EL (cell line): ENCODE measurements around the gene MACF1.
A peak's percentile ranks its signal among the peaks of the same experiment; 100 is the strongest.

Source experiments
- DNase-seq: peaks from one replicate; pipeline ENCODE4 v3.0.0-alpha.2; 2016

The MACF1 gene

DNA sequence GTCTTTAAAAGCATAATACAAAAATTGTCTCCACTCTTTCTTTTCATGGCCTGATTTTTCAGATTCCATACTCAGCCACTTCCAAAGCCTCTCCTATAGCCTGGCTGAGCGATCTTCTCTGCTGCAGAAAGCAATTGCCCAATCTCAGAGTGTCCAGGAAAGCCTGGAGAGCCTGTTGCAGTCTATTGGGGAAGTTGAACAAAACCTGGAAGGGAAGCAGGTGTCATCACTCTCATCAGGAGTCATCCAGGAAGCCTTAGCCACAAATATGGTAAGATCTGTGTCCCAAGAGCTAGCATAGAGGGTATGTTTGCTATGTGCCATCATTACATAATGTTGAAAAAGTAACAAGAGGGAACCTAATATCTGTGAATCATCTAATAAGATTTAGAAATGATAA is 156.2 kb downstream of the MACF1 start:
- no peak for DNase-seq

GRCh38 chr1:39361446-39361845 is 157.0 kb downstream of the MACF1 start:
- DNase-seq = no peak

DNA sequence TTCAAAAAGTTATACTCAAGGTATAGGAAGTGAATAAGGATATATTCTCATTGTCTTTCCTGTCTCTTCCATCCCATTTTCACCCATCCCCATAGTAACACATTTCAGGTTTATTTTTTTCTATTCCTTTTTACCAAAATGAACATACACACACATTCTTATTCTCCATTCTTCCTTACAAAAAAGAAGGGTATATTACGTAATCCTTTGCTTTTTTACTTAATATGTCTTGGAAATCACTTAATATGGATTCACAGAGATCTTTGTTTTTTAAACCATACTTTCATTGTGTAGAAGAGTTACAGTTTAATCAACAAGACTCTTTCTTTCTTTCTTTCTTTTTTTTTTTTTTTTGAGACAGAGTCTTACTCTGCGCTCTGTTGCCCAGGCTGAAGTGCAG is 158.8 kb downstream of the MACF1 start:
- no peak for DNase-seq

DNA sequence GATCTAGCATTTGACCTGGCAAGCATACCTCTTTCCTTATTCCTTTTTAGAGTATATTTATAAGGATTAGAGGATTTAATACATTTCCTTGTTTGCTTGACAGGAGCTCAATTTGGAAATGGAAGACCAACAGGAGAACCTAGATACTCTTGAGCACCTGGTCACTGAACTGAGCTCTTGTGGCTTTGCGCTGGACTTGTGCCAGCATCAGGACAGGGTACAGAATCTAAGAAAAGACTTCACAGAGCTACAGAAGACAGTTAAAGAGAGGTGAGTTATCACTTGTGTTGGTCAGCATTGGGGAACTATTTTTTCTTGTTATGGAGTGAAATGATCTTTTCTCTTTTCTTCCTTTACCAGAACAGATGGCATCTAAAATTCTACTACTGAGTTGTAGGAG is 163.6 kb downstream of the MACF1 start:
- DNase-seq = no peak

DNA sequence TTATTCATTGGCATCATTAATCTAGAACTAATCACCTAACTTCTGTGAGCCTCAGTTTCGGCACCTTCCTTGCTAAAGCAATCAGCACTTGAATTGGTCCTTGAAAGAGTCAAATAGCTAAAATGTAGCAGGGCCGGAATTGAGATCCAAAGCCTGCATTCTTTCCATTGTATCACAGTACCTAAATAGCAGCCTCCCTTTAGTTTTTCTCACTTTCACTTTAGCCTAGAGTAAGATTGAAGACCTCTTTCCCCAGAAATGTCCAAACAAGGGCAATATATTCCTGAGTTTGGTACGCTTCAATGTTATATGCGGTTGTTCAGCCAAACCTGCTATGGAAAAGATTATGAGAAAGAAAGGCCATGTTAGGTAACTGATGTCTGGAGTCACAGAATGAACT is 165.1 kb downstream of the MACF1 start:
- DNase-seq = no peak

DNA sequence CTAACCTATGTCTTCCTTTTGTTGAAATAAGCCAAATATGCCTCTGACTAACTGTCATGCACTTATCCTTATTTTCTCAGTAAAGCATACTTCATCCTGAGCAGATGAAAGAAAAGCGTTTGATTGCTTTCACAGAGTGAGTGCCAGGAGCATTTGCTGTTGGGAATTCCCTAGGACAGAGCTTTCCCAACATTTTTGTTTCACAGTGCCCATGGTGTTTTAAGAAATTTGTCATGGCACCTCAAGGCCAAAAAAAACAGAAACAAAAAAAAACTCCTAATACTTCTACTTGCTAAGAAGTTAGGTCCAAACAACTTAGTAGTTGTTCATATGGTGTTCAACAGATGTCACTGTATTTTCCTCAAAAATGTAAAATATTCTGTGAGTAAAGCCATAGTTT is 166.1 kb downstream of the MACF1 start:
- peak; percentile 32 for DNase-seq

GRCh38 chr1:39372105-39372504 is 167.6 kb downstream of the MACF1 start:
- no peak for DNase-seq

GRCh38 chr1:39376656-39377055 is 172.2 kb downstream of the MACF1 start:
- DNase-seq = no peak

DNA sequence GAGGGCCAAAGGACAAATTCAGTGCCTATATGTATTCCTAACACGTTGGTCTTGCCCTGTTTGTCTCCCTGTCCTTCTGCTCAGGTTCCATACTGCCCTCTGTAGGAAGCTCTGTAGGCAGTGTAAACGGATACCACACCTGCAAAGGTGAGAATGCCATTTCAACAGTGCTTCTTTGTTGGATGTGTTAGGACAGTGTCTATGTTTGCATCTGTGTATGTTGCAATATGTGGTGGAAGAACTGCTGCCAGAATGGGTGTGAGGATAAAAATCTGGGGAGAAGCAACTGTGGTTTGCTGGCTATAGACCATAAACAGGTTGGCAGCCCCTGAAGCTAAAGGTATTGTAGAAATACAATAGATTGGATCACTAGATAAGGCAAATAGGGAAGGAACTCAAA is 173.9 kb downstream of the MACF1 start:
- DNase-seq = no peak

GRCh38 chr1:39379187-39379586 is 174.7 kb downstream of the MACF1 start:
- DNase-seq = no peak

GRCh38 chr1:39380036-39380435 is 175.5 kb downstream of the MACF1 start:
- no peak for DNase-seq

GRCh38 chr1:39381839-39382238 is 177.3 kb downstream of the MACF1 start:
- no peak for DNase-seq

GRCh38 chr1:39384305-39384704 is 179.8 kb downstream of the MACF1 start:
- no peak for DNase-seq

DNA sequence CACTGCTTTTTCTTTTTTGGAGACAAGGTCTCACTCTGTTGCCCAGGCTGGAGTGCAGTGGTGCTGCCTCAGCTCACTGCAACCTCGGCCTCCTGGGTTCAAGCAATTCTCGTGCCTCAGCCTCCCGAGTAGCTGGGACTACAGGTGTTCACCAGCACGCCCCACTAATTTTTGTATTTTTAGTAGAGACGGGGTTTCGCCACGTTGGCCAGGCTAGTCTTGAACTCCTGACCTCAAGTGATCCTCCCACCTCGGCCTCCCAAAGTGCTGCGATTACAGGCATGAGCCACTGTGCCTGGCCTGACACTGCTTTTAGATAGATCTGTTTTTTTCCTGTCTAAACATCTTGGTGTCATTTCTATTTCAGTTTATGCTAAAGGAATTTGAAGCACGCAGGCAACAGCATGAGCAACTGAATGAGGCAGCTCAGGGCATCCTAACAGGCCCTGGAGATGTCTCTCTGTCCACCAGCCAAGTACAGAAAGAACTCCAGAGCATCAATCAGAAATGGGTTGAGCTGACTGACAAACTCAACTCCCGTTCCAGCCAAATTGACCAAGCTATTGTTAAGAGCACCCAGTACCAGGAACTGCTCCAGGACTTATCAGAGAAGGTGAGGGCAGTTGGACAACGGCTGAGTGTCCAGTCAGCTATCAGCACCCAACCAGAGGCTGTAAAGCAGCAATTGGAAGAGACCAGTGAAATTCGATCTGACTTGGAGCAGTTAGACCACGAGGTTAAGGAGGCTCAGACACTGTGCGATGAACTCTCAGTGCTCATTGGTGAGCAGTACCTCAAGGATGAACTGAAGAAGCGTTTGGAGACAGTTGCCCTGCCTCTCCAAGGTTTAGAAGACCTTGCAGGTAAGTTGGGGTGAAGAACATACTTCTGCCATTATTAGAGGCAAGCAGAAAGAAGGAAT is 180.8 kb downstream of the MACF1 start:
- DNase-seq = peak; percentile 67

DNA sequence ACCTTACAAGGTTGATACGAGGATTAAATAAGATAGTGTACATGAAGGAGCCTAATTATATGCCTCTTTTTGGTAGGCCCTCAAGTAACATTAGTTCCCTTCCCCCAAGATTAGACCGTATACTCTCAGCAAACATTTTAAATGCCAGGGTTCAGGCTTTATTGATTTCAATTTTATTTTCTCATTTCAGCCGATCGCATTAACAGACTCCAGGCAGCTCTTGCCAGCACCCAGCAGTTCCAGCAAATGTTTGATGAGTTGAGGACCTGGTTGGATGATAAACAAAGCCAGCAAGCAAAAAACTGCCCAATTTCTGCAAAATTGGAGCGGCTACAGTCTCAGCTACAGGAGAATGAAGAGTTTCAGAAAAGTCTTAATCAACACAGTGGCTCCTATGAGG is 182.5 kb downstream of the MACF1 start:
- DNase-seq = no peak

- peak; percentile 96 for DNase-seq
Observed at GRCh38 chr1:39387452-39387851, 183.0 kb downstream of the MACF1 start.

- peak; percentile 92 for DNase-seq
Observed at GRCh38 chr1:39391691-39392679, 187.5 kb downstream of the MACF1 start.

DNA sequence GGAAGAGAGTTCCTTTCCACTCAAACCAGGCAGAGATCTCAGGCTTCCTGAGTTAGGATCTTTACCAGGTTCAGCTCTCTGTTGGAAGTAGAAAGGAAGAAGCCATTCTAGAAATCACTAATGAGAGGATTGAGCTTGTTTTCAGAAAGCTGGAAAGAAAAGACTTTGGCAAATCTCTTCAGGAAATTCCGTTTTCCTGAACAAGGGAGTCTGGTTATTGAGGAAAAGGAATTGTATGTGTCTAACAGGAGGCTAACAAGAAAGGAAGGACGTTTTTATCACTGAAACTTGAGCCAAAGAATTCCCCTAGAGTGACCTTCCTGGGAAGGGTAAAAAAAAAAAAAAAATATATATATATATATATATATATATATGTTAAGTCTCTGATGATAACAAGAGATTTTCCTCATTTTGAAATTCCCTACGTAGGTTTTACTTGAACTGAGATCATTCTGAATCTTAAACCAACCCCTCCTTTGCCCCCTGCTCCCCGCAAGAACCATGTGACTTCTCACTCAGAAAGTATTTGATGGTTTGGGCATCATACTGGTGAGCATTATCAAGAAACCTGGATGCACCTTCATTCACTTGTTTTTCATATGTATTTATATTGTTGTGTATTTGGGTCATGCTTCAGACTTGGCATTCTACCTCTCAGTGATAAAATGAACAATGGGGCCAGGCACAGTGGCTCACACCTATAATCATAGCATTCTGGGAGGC is 188.5 kb downstream of the MACF1 start:
- DNase-seq = no peak

DNA sequence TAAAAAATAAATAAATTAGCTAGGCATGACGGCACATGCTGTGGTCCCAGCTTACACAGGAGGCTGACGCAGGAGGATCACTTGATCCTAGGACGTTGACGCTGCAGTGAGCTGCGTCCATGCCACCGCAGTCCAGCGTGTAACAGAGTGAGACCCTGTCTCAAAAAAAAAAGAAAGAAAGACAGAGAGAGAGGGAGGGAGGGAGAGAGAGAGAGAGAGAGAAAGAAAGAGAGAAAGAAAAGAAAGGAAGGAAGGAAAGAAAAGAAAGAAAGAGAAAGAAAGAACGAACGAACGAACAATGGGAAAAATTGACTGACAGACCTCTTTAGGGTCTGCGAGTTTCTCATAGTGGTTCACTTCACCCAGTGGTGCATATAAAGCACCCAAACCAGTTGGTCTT is 189.2 kb downstream of the MACF1 start:
- DNase-seq = no peak

DNA sequence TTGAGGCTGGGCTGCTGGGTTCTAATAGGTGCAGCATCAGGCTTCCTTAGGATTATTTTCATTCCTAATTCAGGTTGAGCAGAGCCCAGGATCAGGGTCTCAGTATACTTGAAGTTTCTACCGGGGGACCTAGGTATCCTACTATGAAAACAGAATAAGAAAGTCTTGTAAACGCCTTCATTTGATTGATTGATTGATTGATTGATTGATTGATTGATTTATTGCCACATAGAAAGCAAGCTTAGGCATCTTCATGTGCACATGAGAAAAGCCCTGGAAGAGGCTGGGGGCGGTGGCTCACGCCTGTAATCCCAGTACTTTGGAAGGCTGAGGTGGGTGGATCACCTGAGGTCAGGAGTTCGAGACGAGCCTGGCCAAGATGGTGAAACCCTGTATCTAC is 189.6 kb downstream of the MACF1 start:
- DNase-seq = no peak

- no peak for DNase-seq
Observed at GRCh38 chr1:39394598-39394997, 190.1 kb downstream of the MACF1 start.

DNA sequence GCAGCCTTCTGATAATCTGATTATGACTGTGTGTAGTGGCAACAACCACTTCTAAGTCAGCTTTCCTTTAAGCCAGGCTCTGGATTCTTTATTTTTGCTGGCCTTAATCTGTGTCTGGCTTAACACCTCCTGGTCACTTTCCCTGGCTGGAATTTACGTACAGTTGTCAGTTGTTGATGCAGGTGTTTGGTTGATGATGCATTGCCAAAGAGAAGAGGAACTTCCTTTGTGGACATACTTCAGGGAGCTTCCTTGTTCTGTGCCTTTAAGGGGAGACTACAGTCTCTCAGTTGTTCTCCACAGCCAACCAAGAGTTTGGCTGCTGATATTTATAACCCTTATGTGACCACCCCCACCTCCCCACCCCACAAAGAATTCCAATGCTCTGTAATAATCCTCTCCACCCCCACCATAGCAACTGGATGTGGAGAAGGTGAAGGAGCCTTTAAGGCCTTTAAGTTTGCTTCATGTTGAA is 190.9 kb downstream of the MACF1 start:
- DNase-seq = peak; percentile 94

- no peak for DNase-seq
Observed at GRCh38 chr1:39396671-39397070, 192.2 kb downstream of the MACF1 start.
